Activated T-helper 2 cell treated with anti-CD3 and anti-CD28 coated beads, Interferon-gamma antibody, Interleukin-2, Interleukin-4, amounts not matched to agents 10 μg/mL and 5 μg/mL and 100 μg/mL, durations not matched to agents 14 hours and 24 hours and 36 hours (primary cell): ENCODE data around the gene CD40LG. TPM values are rescaled to one million over a fixed set of nuclear protein-coding genes. Genes with fewer than 3 reads are reported as not detected.
A peak's percentile ranks its signal among the peaks of the same experiment; 100 is the strongest.

ENCODE experiments used
- DNase-seq: peaks from one replicate; pipeline ENCODE4 v3.0.0; 2021; ENCODE audit warnings: low spot score
- H3K27ac Mint-ChIP-seq: one replicate; pipeline ENCODE4 v1.8.0; 2021; ENCODE audit warnings: mixed read lengths
- H3K27me3 Mint-ChIP-seq: one replicate; pipeline ENCODE4 v1.8.0; 2021; ENCODE audit warnings: low read depth, mixed read lengths
- H3K36me3 Mint-ChIP-seq: one replicate; pipeline ENCODE4 v1.8.0; 2021; ENCODE audit warnings: low read depth, mixed read lengths
- H3K4me1 Mint-ChIP-seq: one replicate; pipeline ENCODE4 v1.8.0; 2021; ENCODE audit warnings: low read depth, mixed read lengths
- H3K4me3 Mint-ChIP-seq: one replicate; pipeline ENCODE4 v1.8.0; 2021; ENCODE audit warnings: low read depth, mild to moderate bottlenecking, moderate library complexity, mixed read lengths
- H3K9me3 Mint-ChIP-seq: one replicate; pipeline ENCODE4 v1.8.0; 2021; ENCODE audit warnings: mixed read lengths
- intact Hi-C: fragments of 100-400 bp; cut with micrococcal nuclease; formaldehyde crosslinking; loops from one replicate; pipeline ENCODE4 v1.15.1; 2023
- total RNA-seq: library from RNA; stranded (reverse); gene quantifications from 2 replicates; pipeline ENCODE4 v1.2.3, GENCODE V29; 2022

CD40LG gene
- total RNA-seq, result 123 and 127 TPM in 2 replicates

- H3K4me1 Mint-ChIP-seq, result peaks cover 49% of the 10 kb centered on the region
- no peak for DNase-seq
- H3K36me3 Mint-ChIP-seq, result peaks cover 45% of the 10 kb centered on the region
- peak within 1 kb of the TSS; percentile 98 for H3K27ac Mint-ChIP-seq
- H3K27me3 Mint-ChIP-seq, result no peaks in the 10 kb centered on the region
- intact Hi-C loops, result no loop called here
- H3K9me3 Mint-ChIP-seq, result no peaks in the 10 kb centered on the region
- H3K4me3 Mint-ChIP-seq, result peak within 1 kb of the TSS; percentile 97
These were observed at the start of gene CD40LG for GRCh38 chrX:136647677-136648360. Gene CD40LG, plus strand, starts transcription at chrX:136648158. Its CDS starts 91 bp downstream, at chrX:136648249.

GRCh38 chrX:136598631-136599030 is 49.3 kb upstream of the CD40LG start:
- H3K27me3 Mint-ChIP-seq, result no peaks in the 10 kb centered on the region
- H3K27ac Mint-ChIP-seq, result peak overlapping the region; percentile 61
- intact Hi-C loops, result no loop called here
- H3K9me3 Mint-ChIP-seq, result peaks cover 12% of the 10 kb centered on the region
- no peak overlapping the region for H3K4me3 Mint-ChIP-seq
- peaks cover 40% of the 10 kb centered on the region for H3K4me1 Mint-ChIP-seq
- DNase-seq, result no peak
- H3K36me3 Mint-ChIP-seq, result peaks cover 8% of the 10 kb centered on the region

GRCh38 chrX:136600059-136600458 is 47.9 kb upstream of the CD40LG start:
- DNase-seq, result no peak
- Mint-ChIP-seq H3K9me3 (no peaks in the 10 kb centered on the region), H3K27ac (no peak overlapping the region)

GRCh38 chrX:136607236-136607635 is 40.7 kb upstream of the CD40LG start:
- H3K4me3 Mint-ChIP-seq, result no peak overlapping the region
- H3K4me1 Mint-ChIP-seq, result peaks cover 46% of the 10 kb centered on the region
- peaks cover 5% of the 10 kb centered on the region for H3K36me3 Mint-ChIP-seq
- DNase-seq, result no peak
- intact Hi-C loops, result no loop called here
- H3K27me3 Mint-ChIP-seq, result no peaks in the 10 kb centered on the region
- peaks cover 4% of the 10 kb centered on the region for H3K9me3 Mint-ChIP-seq
- peak overlapping the region; percentile 49 for H3K27ac Mint-ChIP-seq

More at GRCh38 chrX:136600059-136600458, 47.9 kb upstream of the CD40LG start:
- intact Hi-C loops, result no loop called here
- no peak overlapping the region for H3K4me3 Mint-ChIP-seq
- H3K36me3 Mint-ChIP-seq, result no peaks in the 10 kb centered on the region
- peaks cover 33% of the 10 kb centered on the region for H3K4me1 Mint-ChIP-seq
- no peaks in the 10 kb centered on the region for H3K27me3 Mint-ChIP-seq

- peak; percentile 30 for DNase-seq
- Mint-ChIP-seq H3K4me1 (peaks cover 44% of the 10 kb centered on the region), H3K36me3 (peaks cover 5% of the 10 kb centered on the region), H3K27me3 (no peaks in the 10 kb centered on the region), H3K4me3 (no peak overlapping the region), H3K9me3 (peaks cover 4% of the 10 kb centered on the region), H3K27ac (peak overlapping the region; percentile 73)
- intact Hi-C loops, result loop anchor here (1.0 kb wide), 1 partner anchor 87 kb away; no protein-coding TSS in a partner anchor
These were observed 39.5 kb upstream of the CD40LG start for GRCh38 chrX:136608295-136608933.

GRCh38 chrX:136616987-136617685 is 30.8 kb upstream of the CD40LG start:
- Mint-ChIP-seq H3K4me1 (peaks cover 51% of the 10 kb centered on the region), H3K36me3 (no peaks in the 10 kb centered on the region), H3K4me3 (no peak overlapping the region), H3K9me3 (no peaks in the 10 kb centered on the region), H3K27me3 (no peaks in the 10 kb centered on the region), H3K27ac (peak overlapping the region; percentile 83)
- intact Hi-C loops, result no loop called here
- DNase-seq, result peak; percentile 27

GRCh38 chrX:136619899-136620505 is 28.0 kb upstream of the CD40LG start:
- intact Hi-C loops, result loop anchor here (1.0 kb wide), 3 partner anchors 9 to 26 kb away; no protein-coding TSS in a partner anchor
- no peak overlapping the region for H3K4me3 Mint-ChIP-seq
- peak; percentile 51 for DNase-seq
- no peaks in the 10 kb centered on the region for H3K27me3 Mint-ChIP-seq
- peaks cover 8% of the 10 kb centered on the region for H3K9me3 Mint-ChIP-seq
- peak overlapping the region; percentile 84 for H3K27ac Mint-ChIP-seq
- H3K36me3 Mint-ChIP-seq, result peaks cover 6% of the 10 kb centered on the region
- peaks cover 67% of the 10 kb centered on the region for H3K4me1 Mint-ChIP-seq

GRCh38 chrX:136620780-136621179 is 27.2 kb upstream of the CD40LG start:
- H3K27me3 Mint-ChIP-seq, result no peaks in the 10 kb centered on the region
- H3K36me3 Mint-ChIP-seq, result peaks cover 6% of the 10 kb centered on the region
- H3K4me3 Mint-ChIP-seq, result no peak overlapping the region
- peak overlapping the region; percentile 84 for H3K27ac Mint-ChIP-seq
- H3K4me1 Mint-ChIP-seq, result peaks cover 65% of the 10 kb centered on the region
- intact Hi-C loops, result loop anchor here (1.0 kb wide), 3 partner anchors 9 to 26 kb away; no protein-coding TSS in a partner anchor
- H3K9me3 Mint-ChIP-seq, result peaks cover 8% of the 10 kb centered on the region
- no peak for DNase-seq

GRCh38 chrX:136622568-136622967 is 25.4 kb upstream of the CD40LG start:
- Mint-ChIP-seq H3K36me3 (peaks cover 6% of the 10 kb centered on the region), H3K4me1 (peaks cover 73% of the 10 kb centered on the region), H3K9me3 (peaks cover 8% of the 10 kb centered on the region), H3K27ac (no peak overlapping the region), H3K4me3 (no peak overlapping the region), H3K27me3 (no peaks in the 10 kb centered on the region)
- DNase-seq, result no peak
- intact Hi-C loops, result no loop called here

GRCh38 chrX:136623396-136623795 is 24.6 kb upstream of the CD40LG start:
- H3K36me3 Mint-ChIP-seq, result peaks cover 6% of the 10 kb centered on the region
- H3K27ac Mint-ChIP-seq, result peak overlapping the region; percentile 78
- no peak overlapping the region for H3K4me3 Mint-ChIP-seq
- H3K4me1 Mint-ChIP-seq, result peaks cover 73% of the 10 kb centered on the region
- intact Hi-C loops, result no loop called here
- DNase-seq, result no peak
- no peaks in the 10 kb centered on the region for H3K27me3 Mint-ChIP-seq
- peaks cover 8% of the 10 kb centered on the region for H3K9me3 Mint-ChIP-seq

- intact Hi-C loops, result no loop called here
- peak overlapping the region; percentile 93 for H3K27ac Mint-ChIP-seq
- peaks cover 8% of the 10 kb centered on the region for H3K9me3 Mint-ChIP-seq
- H3K27me3 Mint-ChIP-seq, result no peaks in the 10 kb centered on the region
- no peak for DNase-seq
- no peak overlapping the region for H3K4me3 Mint-ChIP-seq
- peaks cover 6% of the 10 kb centered on the region for H3K36me3 Mint-ChIP-seq
- peaks cover 76% of the 10 kb centered on the region for H3K4me1 Mint-ChIP-seq
These were observed 22.7 kb upstream of the CD40LG start for GRCh38 chrX:136625246-136625645.

- Mint-ChIP-seq H3K36me3 (peaks cover 6% of the 10 kb centered on the region), H3K27ac (peak overlapping the region; percentile 93), H3K4me1 (peaks cover 80% of the 10 kb centered on the region), H3K4me3 (peak overlapping the region; percentile 26), H3K27me3 (no peaks in the 10 kb centered on the region), H3K9me3 (peaks cover 8% of the 10 kb centered on the region)
- intact Hi-C loops, result loop anchor here (2.0 kb wide), 2 partner anchors 41 to 63 kb away; no protein-coding TSS in a partner anchor
- no peak for DNase-seq
These were observed 21.7 kb upstream of the CD40LG start for GRCh38 chrX:136626237-136626636.
